Lower lobe of right lung (tissue), 2 donors: Measurements from ENCODE around the gene ITPR1. TPM values are rescaled to one million over a fixed set of nuclear protein-coding genes. Genes with fewer than 3 reads are reported as not detected.
A peak's percentile ranks its signal among the peaks of the same experiment; 100 is the strongest.

Source experiments
- ATAC-seq, 2 donors: fragments of 200-7000 bp; cut with Tn5 transposase; one replicate each; pipeline ENCODE4 v1.9.1; 2020 to 2022; ENCODE audit warnings: mild to moderate bottlenecking in 2 of 2, moderate library complexity in 2 of 2
- DNase-seq: peaks from one replicate; pipeline ENCODE4 v3.0.0-alpha.2; 2020
- H3K27ac ChIP-seq: fragments of 200-600 bp; one replicate; pipeline ENCODE4 v1.8.0; 2022
- H3K27me3 ChIP-seq: fragments of 200-600 bp; one replicate; pipeline ENCODE4 v1.8.0; 2022; ENCODE audit warnings: low read depth
- H3K36me3 ChIP-seq: fragments of 200-600 bp; one replicate; pipeline ENCODE4 v1.8.0; 2022; ENCODE audit warnings: mild to moderate bottlenecking
- H3K4me1 ChIP-seq: fragments of 200-600 bp; one replicate; pipeline ENCODE4 v1.8.0; 2022
- H3K4me3 ChIP-seq: fragments of 200-600 bp; one replicate; pipeline ENCODE4 v1.8.0; 2022; ENCODE audit warnings: mild to moderate bottlenecking
- H3K9me3 ChIP-seq: fragments of 200-600 bp; one replicate; pipeline ENCODE4 v1.8.0; 2022
- intact Hi-C: fragments of 100-400 bp; cut with DNase I; formaldehyde crosslinking; loops from one replicate; pipeline ENCODE4 v1.11.0; 2022
- total RNA-seq: library from RNA; stranded (reverse); fragmentation: NEBNext Ultra II Directional; extraction: Animal tissue kit (Norgen Biotek cat#: 25700); gene quantifications from one replicate; pipeline ENCODE4 v1.2.1, GENCODE V29; 2021
- TF ChIP-seq, protein P1 (sequence below): fragments of 200-600 bp; IDR thresholded peaks from one replicate; pipeline ENCODE4 v1.8.0; 2022; ENCODE audit warnings: antibody characterized with exemption, mild to moderate bottlenecking
- donor health status: DM: no; HTN: yes; CAD: no; lungs with severe emphysema.

ITPR1 gene
- total RNA-seq, 1 donor from 2014 or later = 69.1 TPM

DNA sequence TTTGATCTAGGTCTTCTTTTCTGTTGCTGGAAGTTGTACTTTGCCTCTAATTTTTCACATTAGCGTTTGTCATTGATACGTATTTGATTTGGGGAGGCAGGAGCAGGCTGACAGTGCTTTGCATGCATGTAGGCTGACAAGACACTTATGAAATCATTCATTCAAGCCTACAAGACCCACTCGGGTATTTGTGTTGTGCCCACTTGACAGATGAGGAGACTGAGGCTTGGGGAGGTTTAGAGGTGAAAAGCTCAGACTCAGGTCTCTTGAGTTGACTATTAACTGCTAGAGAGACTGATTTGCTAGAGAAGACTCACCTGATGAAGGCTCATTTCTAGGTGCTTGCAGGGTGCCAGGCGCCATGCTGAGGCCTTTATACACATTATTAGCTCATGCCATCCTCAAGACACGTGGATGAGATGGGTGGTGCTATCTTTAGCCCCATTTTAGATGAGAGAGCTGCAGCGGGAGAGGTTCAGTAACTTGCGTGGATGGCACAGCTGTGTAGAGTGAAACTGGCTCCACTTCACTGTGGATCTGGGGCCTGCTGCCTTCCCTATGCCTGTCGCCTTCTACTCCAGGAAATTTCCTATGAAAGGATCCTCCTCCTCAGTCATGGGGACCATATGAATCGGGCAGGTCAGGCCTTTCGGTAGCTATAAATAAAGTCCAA lies 192.7 kb downstream of the ITPR1 start:
- H3K27ac ChIP-seq = no peak overlapping the region
- TF ChIP-seq, protein P1, sequence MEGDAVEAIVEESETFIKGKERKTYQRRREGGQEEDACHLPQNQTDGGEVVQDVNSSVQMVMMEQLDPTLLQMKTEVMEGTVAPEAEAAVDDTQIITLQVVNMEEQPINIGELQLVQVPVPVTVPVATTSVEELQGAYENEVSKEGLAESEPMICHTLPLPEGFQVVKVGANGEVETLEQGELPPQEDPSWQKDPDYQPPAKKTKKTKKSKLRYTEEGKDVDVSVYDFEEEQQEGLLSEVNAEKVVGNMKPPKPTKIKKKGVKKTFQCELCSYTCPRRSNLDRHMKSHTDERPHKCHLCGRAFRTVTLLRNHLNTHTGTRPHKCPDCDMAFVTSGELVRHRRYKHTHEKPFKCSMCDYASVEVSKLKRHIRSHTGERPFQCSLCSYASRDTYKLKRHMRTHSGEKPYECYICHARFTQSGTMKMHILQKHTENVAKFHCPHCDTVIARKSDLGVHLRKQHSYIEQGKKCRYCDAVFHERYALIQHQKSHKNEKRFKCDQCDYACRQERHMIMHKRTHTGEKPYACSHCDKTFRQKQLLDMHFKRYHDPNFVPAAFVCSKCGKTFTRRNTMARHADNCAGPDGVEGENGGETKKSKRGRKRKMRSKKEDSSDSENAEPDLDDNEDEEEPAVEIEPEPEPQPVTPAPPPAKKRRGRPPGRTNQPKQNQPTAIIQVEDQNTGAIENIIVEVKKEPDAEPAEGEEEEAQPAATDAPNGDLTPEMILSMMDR = no peak
- H3K4me1 ChIP-seq = no peaks in the 10 kb centered on the region
- H3K4me3 ChIP-seq = no peak overlapping the region
- intact Hi-C loops = no loop called here
- ATAC-seq = no peak
- H3K27me3 ChIP-seq = no peaks in the 10 kb centered on the region
- DNase-seq = no peak
- peaks cover 57% of the 10 kb centered on the region for H3K36me3 ChIP-seq
- H3K9me3 ChIP-seq = no peaks in the 10 kb centered on the region

DNA sequence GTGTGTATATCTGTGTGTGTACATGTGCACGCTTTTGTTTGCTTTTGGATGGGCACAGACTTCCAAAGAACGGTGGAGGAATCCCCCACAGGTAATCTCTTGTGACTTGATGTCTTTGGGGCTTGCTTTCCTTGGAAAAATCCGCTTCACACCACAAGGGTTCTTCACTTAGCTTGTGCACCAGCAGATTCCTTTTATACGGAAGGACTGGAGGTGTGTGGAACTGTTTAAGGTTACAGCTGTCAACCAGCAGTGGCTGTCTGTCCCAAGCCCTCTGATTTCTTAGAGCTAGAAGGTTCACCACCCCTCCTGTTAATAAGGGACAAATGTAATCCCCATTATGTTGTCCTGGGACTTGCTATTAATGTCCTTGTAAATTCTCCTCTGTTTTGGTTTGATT lies 193.5 kb downstream of the ITPR1 start:
- no peaks in the 10 kb centered on the region for H3K9me3 ChIP-seq
- TF ChIP-seq, protein P1 = no peak
- ATAC-seq (peak in 1 of 2 donors; percentile 9), DNase-seq (no peak)
- H3K4me1 ChIP-seq = no peaks in the 10 kb centered on the region
- H3K27me3 ChIP-seq = no peaks in the 10 kb centered on the region
- H3K4me3 ChIP-seq = no peak overlapping the region
- peak overlapping the region; percentile 26 for H3K27ac ChIP-seq
- peaks cover 60% of the 10 kb centered on the region for H3K36me3 ChIP-seq
- intact Hi-C loops = no loop called here

DNA sequence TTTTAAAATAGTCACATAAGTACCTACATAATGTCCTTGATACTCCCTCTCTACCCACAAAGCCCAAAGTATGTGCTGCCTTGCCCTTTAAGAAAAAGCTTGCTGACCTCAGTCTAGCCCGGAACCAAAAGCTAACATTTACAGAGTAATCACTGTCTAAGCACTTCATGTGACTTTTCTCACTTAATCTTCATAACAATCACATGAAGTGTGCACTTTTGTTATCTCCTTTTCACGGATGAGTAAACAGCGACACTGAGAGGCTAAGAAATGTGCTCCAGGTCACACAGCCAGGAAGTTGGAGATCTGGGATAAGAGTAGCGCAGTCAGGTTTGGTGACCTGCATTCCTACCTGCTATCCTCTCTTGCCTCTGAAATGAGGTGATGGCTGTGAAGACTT lies 194.0 kb downstream of the ITPR1 start:
- ATAC-seq (peak; percentile 80 to 97), DNase-seq (no peak)
- Histone ChIP-seq H3K36me3 (peaks cover 65% of the 10 kb centered on the region), H3K4me3 (no peak overlapping the region), H3K9me3 (no peaks in the 10 kb centered on the region), H3K4me1 (no peaks in the 10 kb centered on the region), H3K27me3 (no peaks in the 10 kb centered on the region), H3K27ac (peak overlapping the region; percentile 26)
- TF ChIP-seq, protein P1 = no peak
- intact Hi-C loops = no loop called here

DNA sequence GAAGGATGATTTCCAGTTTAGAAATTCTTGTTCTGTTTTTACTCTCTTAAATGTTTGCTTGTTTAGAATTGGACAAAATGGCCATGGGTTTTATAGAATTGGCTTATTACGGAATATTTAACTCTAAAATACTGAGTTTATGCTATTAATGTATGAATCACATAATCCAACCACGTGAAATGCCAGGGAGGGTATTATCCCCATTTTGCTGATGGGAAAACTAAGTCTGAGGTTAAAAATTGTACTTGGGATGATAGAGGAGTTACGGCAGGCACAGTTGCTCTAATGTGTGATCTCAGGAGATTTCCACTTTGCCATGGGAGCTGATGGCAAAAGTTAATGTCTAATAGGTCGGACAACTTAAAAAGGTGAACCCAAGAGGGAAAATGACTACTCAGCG lies 194.4 kb downstream of the ITPR1 start:
- no peak overlapping the region for H3K27ac ChIP-seq
- H3K4me1 ChIP-seq = no peaks in the 10 kb centered on the region
- no peaks in the 10 kb centered on the region for H3K9me3 ChIP-seq
- peaks cover 69% of the 10 kb centered on the region for H3K36me3 ChIP-seq
- H3K27me3 ChIP-seq = no peaks in the 10 kb centered on the region
- no peak overlapping the region for H3K4me3 ChIP-seq
- no peak for ATAC-seq
- DNase-seq = no peak
- TF ChIP-seq, protein P1 = no peak
- intact Hi-C loops = no loop called here

DNA sequence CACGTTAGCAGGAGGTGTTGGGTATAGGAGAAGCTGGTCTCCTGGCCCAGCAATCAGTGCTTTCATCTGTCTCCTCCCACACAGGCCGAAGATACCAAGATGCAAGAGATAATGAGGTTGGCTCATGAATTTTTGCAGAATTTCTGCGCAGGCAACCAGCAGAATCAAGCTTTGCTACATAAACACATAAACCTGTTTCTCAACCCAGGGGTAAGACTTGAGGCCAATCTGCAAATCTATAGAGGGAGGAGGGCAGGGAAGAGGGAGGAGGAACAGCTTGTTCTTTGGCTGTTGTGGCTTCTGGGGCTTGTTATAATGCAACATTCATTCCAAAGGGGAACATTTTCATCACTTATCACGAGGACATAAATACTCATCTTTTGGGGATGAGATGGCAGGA lies 195.3 kb downstream of the ITPR1 start:
- no peak for ATAC-seq
- no peak for DNase-seq
- TF ChIP-seq, protein P1 = no peak
- Histone ChIP-seq H3K36me3 (peaks cover 67% of the 10 kb centered on the region), H3K9me3 (no peaks in the 10 kb centered on the region), H3K4me3 (no peak overlapping the region), H3K27me3 (no peaks in the 10 kb centered on the region), H3K27ac (no peak overlapping the region), H3K4me1 (no peaks in the 10 kb centered on the region)
- intact Hi-C loops = no loop called here
